IMR-90 (cell line): Measurements from ENCODE around the gene PAX2. TPM values are rescaled to one million over a fixed set of nuclear protein-coding genes. Genes with fewer than 3 reads are reported as not detected.
A peak's percentile ranks its signal among the peaks of the same experiment; 100 is the strongest.

Source experiments
- ATAC-seq: fragments of 200-7000 bp; cut with Tn5 transposase; 2 replicates; pipeline ENCODE4 v1.9.1; 2020; ENCODE audit warnings: low read depth, mild to moderate bottlenecking, moderate library complexity
- BruUV-seq: library from RNA; stranded (reverse); fragments of 400-500 nt; replicated peaks from 2 replicates; lab custom pipeline; 2021; lab: Mats Ljungman, UMichigan
- CTCF ChIA-PET: fragments of 300-600 bp; formaldehyde crosslinking; extraction: SDS; loops from one replicate; lab custom pipeline; 2021; ENCODE audit warnings: antibody characterized with exemption; lab: Yijun Ruan, JAX
- POLR2A ChIA-PET: fragments of 300-600 bp; sonication (Branson Sonifier 250); formaldehyde crosslinking; loops from one replicate; lab custom pipeline; 2022; ENCODE audit warnings: antibody characterized with exemption; ENCODE audit not compliant: unreplicated experiment; lab: Charles Lee
- DNase-seq: peaks from one replicate; pipeline ENCODE4 v3.0.0; 2013
- H2AFZ ChIP-seq: replicated peaks from 2 replicates; pipeline ENCODE3; 2013; ENCODE audit warnings: low read length, mild to moderate bottlenecking; ENCODE audit not compliant: poor library complexity
- H2AK5ac ChIP-seq: 2 replicates; pipeline ENCODE4 v1.6.1; 2013; ENCODE audit warnings: low read depth, low read length, inconsistent platforms
- H2AK9ac ChIP-seq: replicated peaks from 2 replicates; pipeline ENCODE3; 2013; ENCODE audit warnings: mild to moderate bottlenecking, low read depth, low read length, moderate library complexity; ENCODE audit not compliant: poor library complexity
- H2BK120ac ChIP-seq: 2 replicates; pipeline ENCODE4 v1.6.1; 2013; ENCODE audit warnings: low read depth, low read length, inconsistent platforms
- H2BK15ac ChIP-seq: 3 replicates; pipeline ENCODE4 v1.6.1; 2013; ENCODE audit warnings: low read depth, low read length, inconsistent platforms
- H2BK20ac ChIP-seq: 2 replicates; pipeline ENCODE4 v1.6.1; 2013; ENCODE audit warnings: low read depth, mild to moderate bottlenecking, inconsistent platforms, low read length, moderate library complexity
- H2BK5ac ChIP-seq: 2 replicates; pipeline ENCODE4 v1.6.1; 2013; ENCODE audit warnings: mild to moderate bottlenecking, low read depth, low read length, inconsistent platforms; ENCODE audit not compliant: poor library complexity, severe bottlenecking
- H3K14ac ChIP-seq: replicated peaks from 2 replicates; pipeline ENCODE4 v1.6.1; 2013; ENCODE audit warnings: low read depth, low read length, inconsistent platforms
- H3K18ac ChIP-seq: 2 replicates; pipeline ENCODE4 v1.6.1; 2013; ENCODE audit warnings: low read depth, low read length, control low read depth
- H3K23ac ChIP-seq: 2 replicates; pipeline ENCODE4 v1.6.1; 2013; ENCODE audit warnings: low read depth, low read length, inconsistent platforms
- H3K27ac ChIP-seq: 2 replicates; pipeline ENCODE4 v1.5.1; 2013; ENCODE audit warnings: mild to moderate bottlenecking, control low read depth, low read length; ENCODE audit not compliant: insufficient read depth
- H3K27me3 ChIP-seq: 2 replicates; pipeline ENCODE4 v1.6.1; 2013; ENCODE audit warnings: low read length; ENCODE audit not compliant: control insufficient read depth, insufficient read depth
- H3K36me3 ChIP-seq: 2 replicates; pipeline ENCODE4 v1.6.1; 2013; ENCODE audit warnings: low read length, mixed read lengths; ENCODE audit not compliant: control insufficient read depth, insufficient read depth
- H3K4ac ChIP-seq: 2 replicates; pipeline ENCODE4 v1.6.1; 2013; ENCODE audit warnings: low read depth, low read length, inconsistent platforms
- H3K4me1 ChIP-seq: 2 replicates; pipeline ENCODE4 v1.6.1; 2013; ENCODE audit warnings: low read length, mixed read lengths; ENCODE audit not compliant: control insufficient read depth, insufficient read depth
- H3K4me2 ChIP-seq: 2 replicates; pipeline ENCODE4 v1.6.1; 2013; ENCODE audit warnings: low read depth, mild to moderate bottlenecking, control low read depth, low read length, moderate library complexity
- H3K4me3 ChIP-seq: 2 replicates; pipeline ENCODE4 v1.5.1; 2013; ENCODE audit warnings: low read depth, mild to moderate bottlenecking, control low read depth, low read length, moderate library complexity; ENCODE audit not compliant: insufficient read depth
- H3K56ac ChIP-seq: 2 replicates; pipeline ENCODE4 v1.6.1; 2013; ENCODE audit warnings: low read length, inconsistent platforms; ENCODE audit not compliant: insufficient read depth; ENCODE audit errors: extremely low read depth
- H3K79me1 ChIP-seq, 2 experiments: 2 replicates each; pipeline ENCODE4 v1.6.1; 2013; ENCODE audit warnings: low read length in 2 of 2, inconsistent platforms in 1 of 2, low read depth in 1 of 2
- H3K9ac ChIP-seq: 2 replicates; pipeline ENCODE4 v1.6.1; 2013; ENCODE audit warnings: low read depth, low read length, control low read depth
- H3K9me1 ChIP-seq: 2 replicates; pipeline ENCODE4 v1.6.1; 2013; ENCODE audit warnings: low read length, inconsistent platforms; ENCODE audit not compliant: insufficient read depth
- H3K9me3 ChIP-seq: 2 replicates; pipeline ENCODE4 v1.6.1; 2013; ENCODE audit warnings: low read length; ENCODE audit not compliant: control insufficient read depth, insufficient read depth
- H4K20me1 ChIP-seq: 2 replicates; pipeline ENCODE4 v1.6.1; 2013; ENCODE audit warnings: low read length, inconsistent platforms; ENCODE audit not compliant: insufficient read depth
- H4K5ac ChIP-seq: 2 replicates; pipeline ENCODE4 v1.6.1; 2013; ENCODE audit warnings: mild to moderate bottlenecking, low read depth, low read length, control low read depth
- H4K8ac ChIP-seq, 2 experiments: 2 replicates each; pipeline ENCODE4 v1.6.1; 2013; ENCODE audit warnings: low read depth in 2 of 2, low read length in 2 of 2, control low read depth in 1 of 2, inconsistent platforms in 1 of 2
- H4K91ac ChIP-seq: 2 replicates; pipeline ENCODE4 v1.6.1; 2013; ENCODE audit warnings: low read depth, low read length, inconsistent platforms; ENCODE audit not compliant: insufficient read depth
- BHLHE40 ChIP-seq: fragments of 150-350 bp; IDR thresholded peaks from 2 replicates; pipeline ENCODE4 v1.6.1; 2016; ENCODE audit warnings: mild to moderate bottlenecking, low read depth, low read length
- CEBPB ChIP-seq: IDR thresholded peaks from 2 replicates; pipeline ENCODE4 v1.6.1; 2012; ENCODE audit warnings: low read depth, low read length, improper control_type of control experiment
- CHD1 ChIP-seq: IDR thresholded peaks from 2 replicates; pipeline ENCODE4 v1.6.1; 2012; ENCODE audit warnings: low read depth, low read length, improper control_type of control experiment
- ELK1 ChIP-seq: fragments of 150-350 bp; IDR thresholded peaks from 2 replicates; pipeline ENCODE4 v1.6.1; 2016; ENCODE audit warnings: low read depth, mild to moderate bottlenecking, low read length, moderate library complexity, borderline replicate concordance
- FOS ChIP-seq: fragments of 150-350 bp; IDR thresholded peaks from 2 replicates; pipeline ENCODE4 v1.6.1; 2016; ENCODE audit warnings: low read depth, low read length
- MAFK ChIP-seq: IDR thresholded peaks from 2 replicates; pipeline ENCODE4 v1.6.1; 2012; ENCODE audit warnings: low read depth, low read length, improper control_type of control experiment
- MAZ ChIP-seq: IDR thresholded peaks from 2 replicates; pipeline ENCODE4 v1.6.1; 2012; ENCODE audit warnings: low read depth, mild to moderate bottlenecking, low read length, improper control_type of control experiment, moderate library complexity, borderline replicate concordance
- MXI1 ChIP-seq: IDR thresholded peaks from 2 replicates; pipeline ENCODE4 v1.6.1; 2012; ENCODE audit warnings: low read depth, mild to moderate bottlenecking, low read length, moderate library complexity, borderline replicate concordance
- POLR2A ChIP-seq: IDR thresholded peaks from 2 replicates; pipeline ENCODE4 v1.6.1; 2012; ENCODE audit warnings: mild to moderate bottlenecking, low read depth, low read length
- RAD21 ChIP-seq: IDR thresholded peaks from 2 replicates; pipeline ENCODE4 v1.6.1; 2012; ENCODE audit warnings: low read length, improper control_type of control experiment
- RCOR1 ChIP-seq: IDR thresholded peaks from 2 replicates; pipeline ENCODE4 v1.6.1; 2012; ENCODE audit warnings: mild to moderate bottlenecking, low read length, improper control_type of control experiment; ENCODE audit not compliant: insufficient replicate concordance
- RFX5 ChIP-seq: IDR thresholded peaks from 2 replicates; pipeline ENCODE4 v1.8.0; 2012; ENCODE audit warnings: low read depth, mild to moderate bottlenecking, low read length, moderate library complexity
- SMC3 ChIP-seq: fragments of 150-350 bp; IDR thresholded peaks from 2 replicates; pipeline ENCODE4 v1.6.1; 2016; ENCODE audit warnings: low read depth, mild to moderate bottlenecking, antibody characterized with exemption, low read length, moderate library complexity
- USF2 ChIP-seq: fragments of 150-350 bp; IDR thresholded peaks from 2 replicates; pipeline ENCODE4 v1.6.1; 2017; ENCODE audit warnings: mild to moderate bottlenecking, antibody characterized with exemption, low read length, low read depth
- WGBS, 2 experiments: methylation state at CpG; one replicate each; pipeline versions ENCODE4 v1.1.5 to v1.1.7; 2013; ENCODE audit warnings: missing lambda C conversion rate in 2 of 2; ENCODE audit not compliant: insufficient read length in 1 of 2; ENCODE audit errors: extremely low coverage in 2 of 2; 5-methylcytosine and 5-hydroxymethylcytosine counted together
- dilution Hi-C: fragments of 300-500 bp; cut with HindIII; formaldehyde crosslinking; loops from one replicate; pipeline ENCODE4 v1.14.3; 2018; ENCODE audit warnings: low sequenced_read_pairs; ENCODE audit not compliant: unreplicated experiment
- in situ Hi-C: fragments of 300-500 bp; cut with MboI; formaldehyde crosslinking; loops from 3 replicates; pipeline ENCODE4 v1.14.3; 2019; ENCODE audit warnings: low sequenced_read_pairs, inconsistent platforms, mixed read lengths
- intact Hi-C: fragments of 100-400 bp; cut with micrococcal nuclease; formaldehyde crosslinking; loops from 2 replicates; pipeline ENCODE4 v1.10.0; 2022
- polyA plus RNA-seq, 3 experiments: library from polyadenylated mRNA; depleted of rRNA; stranded (reverse); fragments of >200 nt; gene quantifications; 2 replicates each; pipeline ENCODE4 v1.2.3, GENCODE V29; 2012; ENCODE audit warnings: low replicate concordance in 1 of 3
- total RNA-seq: library from RNA; depleted of rRNA; stranded (reverse); fragments of >200 nt; gene quantifications from 2 replicates; pipeline ENCODE4 v1.2.3, GENCODE V29; 2012

Gene PAX2
- total and polyA plus RNA-seq, 2 of the 4 experiments (the other 2 are of a cell fraction), result not detected

DNA sequence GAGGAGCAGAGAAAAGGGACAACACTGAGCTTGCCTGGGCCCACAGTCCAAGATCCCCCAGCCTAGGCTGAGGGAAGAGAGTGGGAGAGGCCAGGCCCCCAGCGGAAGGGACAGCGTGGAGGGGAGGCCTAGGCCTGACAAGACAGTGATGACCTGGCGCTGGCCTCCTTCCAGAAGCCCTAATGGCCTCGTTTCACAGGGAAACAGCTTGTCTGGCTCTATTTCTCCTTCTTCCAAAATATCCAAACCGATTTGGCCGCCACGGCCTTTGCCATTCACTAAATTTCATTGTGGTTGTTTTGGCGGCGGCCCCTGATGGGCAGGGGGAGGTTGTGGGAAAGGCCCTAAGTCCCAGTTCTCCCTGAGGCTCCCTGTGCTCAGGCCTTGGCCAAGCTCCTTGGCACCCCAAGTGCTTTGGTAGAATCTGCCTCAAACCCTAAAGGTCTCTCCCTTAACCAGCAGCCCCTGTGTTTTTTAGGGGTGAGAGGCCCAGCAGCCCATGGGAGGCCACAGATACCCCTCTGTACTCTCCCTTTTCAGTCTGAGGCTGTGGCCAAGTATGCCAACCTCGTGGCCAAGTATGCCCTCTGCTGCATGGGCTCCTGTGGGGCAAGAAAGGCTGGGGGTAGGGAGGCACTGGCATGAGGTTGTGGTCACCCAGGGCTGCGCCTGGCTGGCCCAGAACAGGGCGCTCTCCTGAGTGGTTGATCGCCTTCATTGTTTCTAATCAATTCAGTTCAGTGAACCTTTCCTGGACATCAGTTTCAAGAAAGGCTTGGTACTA, 37.3 kb downstream of the PAX2 start:
- no peak overlapping the region for H2BK5ac ChIP-seq
- no peak overlapping the region for H3K9ac ChIP-seq
- no peak overlapping the region for H2AK5ac ChIP-seq
- no peak overlapping the region for H3K14ac ChIP-seq
- no TSS peak for BruUV-seq
- H4K8ac ChIP-seq, result no peak overlapping the region
- peak overlapping the region; percentile 57 for H2AK9ac ChIP-seq
- H2BK15ac ChIP-seq, result no peak overlapping the region
- dilution Hi-C loops, result no loop called here
- H3K9me1 ChIP-seq, result no peaks in the 10 kb centered on the region
- no peak for DNase-seq
- no peak overlapping the region for H3K4ac ChIP-seq
- ChIA-PET CTCF (no interaction called here), POLR2A (no interaction called here)
- H4K20me1 ChIP-seq, result no peaks in the 10 kb centered on the region
- intact Hi-C loops, result no loop called here
- H3K4me3 ChIP-seq, result no peak overlapping the region
- H4K5ac ChIP-seq, result no peak overlapping the region
- no peak overlapping the region for H3K23ac ChIP-seq
- H3K36me3 ChIP-seq, result no peaks in the 10 kb centered on the region
- H2AFZ ChIP-seq, result no peak overlapping the region
- H3K27me3 ChIP-seq, result peaks cover 61% of the 10 kb centered on the region
- H3K79me1 ChIP-seq, result no peaks in the 10 kb centered on the region
- WGBS, 2 experiments, result 75% methylated on average over 4 of the region's 13 CpGs; no CpG with 5 or more reads in 1 of the 2 experiments
- H4K91ac ChIP-seq, result no peak overlapping the region
- in situ Hi-C loops, result no loop called here
- no peaks in the 10 kb centered on the region for H3K4me1 ChIP-seq
- H3K4me2 ChIP-seq, result no peak overlapping the region
- no peak overlapping the region for H3K56ac ChIP-seq
- H3K18ac ChIP-seq, result no peak overlapping the region
- ATAC-seq, result no peak
- no peak for TF ChIP-seq USF2
- TF ChIP-seq CHD1, result no peak
- no peak for TF ChIP-seq CEBPB
- no peak for TF ChIP-seq RFX5
- TF ChIP-seq BHLHE40, result no peak
- TF ChIP-seq MAZ, result no peak
- no peak for TF ChIP-seq ELK1
- TF ChIP-seq SMC3, result no peak
- no peak for TF ChIP-seq MAFK
- TF ChIP-seq RCOR1, result no peak
- TF ChIP-seq FOS, result no peak
- no peak for TF ChIP-seq POLR2A
- no peak for TF ChIP-seq RAD21
- no peak for TF ChIP-seq MXI1
- no peak overlapping the region for H2BK120ac ChIP-seq
- H3K9me3 ChIP-seq, result no peaks in the 10 kb centered on the region
- no peak overlapping the region for H3K27ac ChIP-seq
- H2BK20ac ChIP-seq, result no peak overlapping the region
